ENCODE data around the gene C1RL. TPM values are rescaled to one million over a fixed set of nuclear protein-coding genes. Genes with fewer than 3 reads are reported as not detected.

The C1RL gene
- total RNA-seq, 1 experiment from 2014 or later: 25.9 TPM

GRCh38 chr12:7123806-7124522 is 14.9 kb upstream of the C1RL start:
- Histone ChIP-seq H3K36me3 (ENCODE audit: control insufficient read depth in 1 of 2, insufficient read depth in 2 of 2, low read length in 2 of 2) (no peaks in the 10 kb centered on the region), H3K27ac (ENCODE audit: low read depth, low read length) (no peak overlapping the region), H4K20me1 (ENCODE audit: insufficient read depth) (no peaks in the 10 kb centered on the region), H2AFZ (ENCODE audit: low read depth, low read length, poor library complexity, severe bottlenecking) (no peak overlapping the region), H3K27me3 (ENCODE audit: insufficient read depth, low read length) (no peaks in the 10 kb centered on the region), H3K4me3 (replicated peaks in 1 of 2; ENCODE audit: low read depth in 1 of 2, low read length in 2 of 2) (no peak overlapping the region), H3K9me2 (ENCODE audit: insufficient read depth) (no peaks in the 10 kb centered on the region), H3K4me1 (ENCODE audit: control insufficient read depth in 1 of 2, insufficient read depth in 2 of 2, low read length in 2 of 2) (peaks cover 0 to 11% of the 10 kb centered on the region in 2 experiments; a peak in 1 of 4 replicates), H3K9me3 (ENCODE audit: control insufficient read depth in 1 of 2, insufficient read depth in 1 of 2, low read depth in 1 of 2, low read length in 2 of 2) (no peaks in the 10 kb centered on the region), H3K79me2 (ENCODE audit: insufficient read depth, low read length) (no peaks in the 10 kb centered on the region), H3K9ac (ENCODE audit: low read length) (no peak overlapping the region), H3K4me2 (ENCODE audit: low read length) (no peak overlapping the region)
- BruUV-seq (replicated peaks): no TSS peak
- POLR2A ChIA-PET: no interaction called here
- intact Hi-C loops (cut with micrococcal nuclease): no loop called here
- DNase-seq (ENCODE audit: low read depth, low spot score) (no peak), ATAC-seq (no peak)
- RAD21 ChIA-PET (ENCODE audit: low non-redundant PET in 1 of 2, low total read pairs in 2 of 2, uncharacterized antibody in 2 of 2, unreplicated experiment in 2 of 2): no interaction called here
- TF ChIP-seq SRF (IDR thresholded peaks at IDR 0.05; ENCODE audit: low read depth): no peak
- no peak for TF ChIP-seq SIN3A (IDR thresholded peaks at IDR 0.05; ENCODE audit: low read depth)
- no peak for TF ChIP-seq ZBTB33 (IDR thresholded peaks at IDR 0.05; ENCODE audit: extremely low read depth, insufficient replicate concordance, low read length)
- TF ChIP-seq ATF3 (IDR thresholded peaks at IDR 0.05): no peak
- TF ChIP-seq, protein P1, sequence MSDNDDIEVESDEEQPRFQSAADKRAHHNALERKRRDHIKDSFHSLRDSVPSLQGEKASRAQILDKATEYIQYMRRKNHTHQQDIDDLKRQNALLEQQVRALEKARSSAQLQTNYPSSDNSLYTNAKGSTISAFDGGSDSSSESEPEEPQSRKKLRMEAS (IDR thresholded peaks at IDR 0.05): no peak
- no peak for TF ChIP-seq POLR2A (IDR thresholded peaks at IDR 0.05; ENCODE audit: borderline replicate concordance, extremely low read depth, insufficient read depth, insufficient read length)
- TF ChIP-seq ZNF274 (IDR thresholded peaks at IDR 0.05; ENCODE audit: low read depth, low read length): no peak
- CTCF ChIA-PET: interaction anchor here (1.5 kb wide), 1 partner anchor 16 kb away, joined by 3 read pairs; no protein-coding TSS in a partner anchor
